Measurements from ENCODE around the gene DIPK1B. TPM values are rescaled to one million over a fixed set of nuclear protein-coding genes. Genes with fewer than 3 reads are reported as not detected.
A peak's percentile ranks its signal among the peaks of the same experiment; 100 is the strongest.

The DIPK1B gene
- total RNA-seq (1 to 10 TPM in 1 of 5 experiments, under 1 TPM in 2, not detected in 2; 0.46 to 1.6 (median 0.56) TPM), polyA plus RNA-seq (under 1 TPM; 0.11 to 0.31 TPM), total RNA-seq (0.40 reads per million)

- H3K36me3 Mint-ChIP-seq = no peaks in the 10 kb centered on the region
- H3K4me3 ChIP-seq (ENCODE audit: low read length) = peak within 1 kb of the TSS; percentile 24
- intact Hi-C loops (cut with micrococcal nuclease) = no loop called here
- ChIA-PET CTCF (no interaction called here), POLR2A (interaction anchor here (1.1 kb wide), 1 partner anchor 13 kb away, joined by 3 read pairs; no protein-coding TSS in a partner anchor)
- H3K4me1 Mint-ChIP-seq = peaks cover 0 to 6% (median 4%) of the 10 kb centered on the region in 7 donors
- DNase-seq = peak in 1 of 9 donors; percentile 16
- no peak within 1 kb of the TSS for H3K27ac ChIP-seq (ENCODE audit: low read depth, low read length)
- ATAC-seq = peak; percentile 52
- no peaks in the 10 kb centered on the region for H3K36me3 ChIP-seq (ENCODE audit: control insufficient read depth in 2 of 3, insufficient read depth in 3 of 3, low read length in 3 of 3)
- H3K4me1 ChIP-seq (ENCODE audit: control insufficient read depth in 2 of 2, insufficient read depth in 2 of 2, low read length in 2 of 2) = no peaks in the 10 kb centered on the region
- H3K4me3 Mint-ChIP-seq = peak within 1 kb of the TSS in 9 of 10 donors; percentile 33 to 84 (median 69)
- H3K27ac Mint-ChIP-seq = no peak within 1 kb of the TSS
- no peaks in the 10 kb centered on the region for H3K9me3 ChIP-seq (ENCODE audit: control insufficient read depth in 2 of 3, low read length in 3 of 3)
- H3K9me3 Mint-ChIP-seq = peaks cover 0 to 2% (median 0%) of the 10 kb centered on the region in 11 donors
- H3K27me3 Mint-ChIP-seq = peaks cover 22 to 47% (median 35%) of the 10 kb centered on the region in 5 donors
- H3K27me3 ChIP-seq (ENCODE audit: control insufficient read depth in 2 of 2, insufficient read depth in 2 of 2, low read length in 2 of 2) = peaks cover 0 to 9% of the 10 kb centered on the region in 2 donors
These were observed at the start of gene DIPK1B for GRCh38 chr9:136711751-136712689. TSS of gene DIPK1B (plus strand) at chr9:136712572. CDS start at chr9:136712666, 94 bp downstream.

- Histone ChIP-seq H3K27me3 (ENCODE audit: control insufficient read depth in 2 of 2, insufficient read depth in 2 of 2, low read length in 2 of 2) (peaks cover 5 to 12% of the 10 kb centered on the region in 2 donors), H3K9me3 (ENCODE audit: control insufficient read depth in 2 of 3, low read length in 3 of 3) (no peaks in the 10 kb centered on the region), H3K4me3 (ENCODE audit: low read length) (no peak within 1 kb of the TSS), H3K4me1 (ENCODE audit: control insufficient read depth in 2 of 2, insufficient read depth in 2 of 2, low read length in 2 of 2) (peaks cover 4 to 11% of the 10 kb centered on the region in 2 donors), H3K36me3 (ENCODE audit: control insufficient read depth in 2 of 3, insufficient read depth in 3 of 3, low read length in 3 of 3) (no peaks in the 10 kb centered on the region), H3K27ac (ENCODE audit: low read depth, low read length) (no peak within 1 kb of the TSS)
- H3K4me3 Mint-ChIP-seq = peak within 1 kb of the TSS in 3 of 10 donors; percentile 32 to 83 (median 45)
- ATAC-seq = no peak
- intact Hi-C loops (cut with micrococcal nuclease) = no loop called here
- CTCF ChIA-PET = no interaction called here
- no peak for DNase-seq
- peaks cover 7 to 27% (median 17%) of the 10 kb centered on the region in 5 donors for H3K27me3 Mint-ChIP-seq
- peaks cover 0 to 1% (median 0%) of the 10 kb centered on the region in 5 donors for H3K36me3 Mint-ChIP-seq
- H3K9me3 Mint-ChIP-seq = no peaks in the 10 kb centered on the region
- POLR2A ChIA-PET = no interaction called here
- H3K27ac Mint-ChIP-seq = no peak within 1 kb of the TSS
- peaks cover 1 to 13% (median 7%) of the 10 kb centered on the region in 7 donors for H3K4me1 Mint-ChIP-seq
These were observed 49.5 kb upstream of the DIPK1B start, which contains the start of gene EGFL7 for GRCh38 chr9:136662656-136663581. TSS of gene EGFL7 (plus strand) at chr9:136662916. CDS start at chr9:136668283, 5,367 bp downstream.

GRCh38 chr9:136664000-136664915 lies 48.1 kb upstream of the DIPK1B start:
- H3K4me1 Mint-ChIP-seq = peaks cover 0 to 6% (median 0%) of the 10 kb centered on the region in 7 donors
- POLR2A ChIA-PET = no interaction called here
- ATAC-seq (no peak), DNase-seq (no peak)
- intact Hi-C loops (cut with micrococcal nuclease) = no loop called here
- H3K27me3 Mint-ChIP-seq = peaks cover 0 to 19% (median 8%) of the 10 kb centered on the region in 5 donors
- Histone ChIP-seq H3K9me3 (ENCODE audit: control insufficient read depth in 2 of 3, low read length in 3 of 3) (no peaks in the 10 kb centered on the region), H3K36me3 (ENCODE audit: control insufficient read depth in 2 of 3, insufficient read depth in 3 of 3, low read length in 3 of 3) (no peaks in the 10 kb centered on the region), H3K4me1 (ENCODE audit: control insufficient read depth in 2 of 2, insufficient read depth in 2 of 2, low read length in 2 of 2) (peaks cover 3 to 4% of the 10 kb centered on the region in 2 donors), H3K27ac (ENCODE audit: low read depth, low read length) (no peak overlapping the region), H3K4me3 (ENCODE audit: low read length) (no peak overlapping the region), H3K27me3 (ENCODE audit: control insufficient read depth in 2 of 2, insufficient read depth in 2 of 2, low read length in 2 of 2) (peaks cover 5% of the 10 kb centered on the region in 2 donors)
- H3K27ac Mint-ChIP-seq = no peak overlapping the region
- H3K36me3 Mint-ChIP-seq = no peaks in the 10 kb centered on the region
- CTCF ChIA-PET = interaction anchor here (0.6 kb wide), 1 partner anchor 1368 kb away, joined by 4 read pairs; no protein-coding TSS in a partner anchor
- no peaks in the 10 kb centered on the region for H3K9me3 Mint-ChIP-seq
- H3K4me3 Mint-ChIP-seq = peak overlapping the region in 9 of 10 donors; percentile 32 to 83 (median 71)

GRCh38 chr9:136665111-136665703 lies 47.2 kb upstream of the DIPK1B start:
- DNase-seq (no peak), ATAC-seq (peak; percentile 33)
- no peaks in the 10 kb centered on the region for H3K36me3 ChIP-seq (ENCODE audit: control insufficient read depth in 2 of 3, insufficient read depth in 3 of 3, low read length in 3 of 3)
- H3K27me3 ChIP-seq (ENCODE audit: control insufficient read depth in 2 of 2, insufficient read depth in 2 of 2, low read length in 2 of 2) = peaks cover 5% of the 10 kb centered on the region in 2 donors
- POLR2A ChIA-PET = no interaction called here
- no peak overlapping the region for H3K27ac ChIP-seq (ENCODE audit: low read depth, low read length)
- H3K9me3 ChIP-seq (ENCODE audit: control insufficient read depth in 2 of 3, low read length in 3 of 3) = no peaks in the 10 kb centered on the region
- Mint-ChIP-seq H3K9me3 (no peaks in the 10 kb centered on the region), H3K4me1 (peaks cover 0 to 6% (median 0%) of the 10 kb centered on the region in 7 donors), H3K36me3 (no peaks in the 10 kb centered on the region), H3K4me3 (peak overlapping the region; percentile 24 to 83 (median 70)), H3K27ac (no peak overlapping the region), H3K27me3 (peaks cover 0 to 16% (median 8%) of the 10 kb centered on the region in 5 donors)
- peaks cover 0 to 4% of the 10 kb centered on the region in 2 donors for H3K4me1 ChIP-seq (ENCODE audit: control insufficient read depth in 2 of 2, insufficient read depth in 2 of 2, low read length in 2 of 2)
- intact Hi-C loops (cut with micrococcal nuclease) = no loop called here
- no peak overlapping the region for H3K4me3 ChIP-seq (ENCODE audit: low read length)
- CTCF ChIA-PET = interaction anchor here (0.6 kb wide), 1 partner anchor 1369 kb away, joined by 4 read pairs; no protein-coding TSS in a partner anchor

GRCh38 chr9:136665704-136666371 lies 46.5 kb upstream of the DIPK1B start:
- POLR2A ChIA-PET = no interaction called here
- Mint-ChIP-seq H3K27me3 (peaks cover 0 to 14% (median 8%) of the 10 kb centered on the region in 5 donors), H3K27ac (no peak overlapping the region), H3K9me3 (no peaks in the 10 kb centered on the region), H3K36me3 (no peaks in the 10 kb centered on the region), H3K4me3 (peak overlapping the region in 1 of 10 donors; percentile 73), H3K4me1 (peaks cover 0 to 6% (median 0%) of the 10 kb centered on the region in 7 donors)
- no peak overlapping the region for H3K27ac ChIP-seq (ENCODE audit: low read depth, low read length)
- intact Hi-C loops (cut with micrococcal nuclease) = no loop called here
- no peaks in the 10 kb centered on the region for H3K36me3 ChIP-seq (ENCODE audit: control insufficient read depth in 2 of 3, insufficient read depth in 3 of 3, low read length in 3 of 3)
- ATAC-seq (peak; percentile 63), DNase-seq (peak in 1 of 9 donors; percentile 58)
- no peaks in the 10 kb centered on the region for H3K9me3 ChIP-seq (ENCODE audit: control insufficient read depth in 2 of 3, low read length in 3 of 3)
- H3K4me3 ChIP-seq (ENCODE audit: low read length) = no peak overlapping the region
- CTCF ChIA-PET = no interaction called here
- peaks cover 5% of the 10 kb centered on the region in 2 donors for H3K27me3 ChIP-seq (ENCODE audit: control insufficient read depth in 2 of 2, insufficient read depth in 2 of 2, low read length in 2 of 2)
- H3K4me1 ChIP-seq (ENCODE audit: control insufficient read depth in 2 of 2, insufficient read depth in 2 of 2, low read length in 2 of 2) = peaks cover 0 to 4% of the 10 kb centered on the region in 2 donors
